Brain microvascular endothelial cell (primary cell): ENCODE measurements around the gene RAC3.

Source experiments
- DNase-seq: peaks from one replicate; pipeline ENCODE4 v3.0.0-alpha.2; 2020
- H3K27ac ChIP-seq: fragments of 250-450 bp; sonication (Bioruptor Pico); 2 replicates; pipeline ENCODE4 v1.5.1; 2020; ENCODE audit warnings: mild to moderate bottlenecking, moderate library complexity
- H3K27me3 ChIP-seq: fragments of 250-450 bp; sonication (Bioruptor Pico); replicated peaks from 2 replicates; pipeline ENCODE4 v1.5.1; 2020; ENCODE audit warnings: mild to moderate bottlenecking
- H3K36me3 ChIP-seq: fragments of 250-450 bp; sonication (Bioruptor Pico); replicated peaks from 2 replicates; pipeline ENCODE4 v1.5.1; 2020; ENCODE audit warnings: mild to moderate bottlenecking
- H3K4me3 ChIP-seq: 2 replicates; pipeline ENCODE4 v1.5.1; 2011; ENCODE audit warnings: low read depth, mild to moderate bottlenecking, control low read depth, low read length, moderate library complexity
- CTCF ChIP-seq: IDR thresholded peaks from 2 replicates; pipeline ENCODE4 v1.5.1; 2011; ENCODE audit warnings: low read depth, mild to moderate bottlenecking, moderate library complexity, low read length, control low read depth, inconsistent platforms; ENCODE audit errors: missing control alignments
- in situ Hi-C: cut with HindIII; loops from 2 replicates; pipeline ENCODE4 v1.10.0; 2017; ENCODE audit warnings: low sequenced_read_pairs, low pct_ligation_motif_present

The RAC3 gene

DNA sequence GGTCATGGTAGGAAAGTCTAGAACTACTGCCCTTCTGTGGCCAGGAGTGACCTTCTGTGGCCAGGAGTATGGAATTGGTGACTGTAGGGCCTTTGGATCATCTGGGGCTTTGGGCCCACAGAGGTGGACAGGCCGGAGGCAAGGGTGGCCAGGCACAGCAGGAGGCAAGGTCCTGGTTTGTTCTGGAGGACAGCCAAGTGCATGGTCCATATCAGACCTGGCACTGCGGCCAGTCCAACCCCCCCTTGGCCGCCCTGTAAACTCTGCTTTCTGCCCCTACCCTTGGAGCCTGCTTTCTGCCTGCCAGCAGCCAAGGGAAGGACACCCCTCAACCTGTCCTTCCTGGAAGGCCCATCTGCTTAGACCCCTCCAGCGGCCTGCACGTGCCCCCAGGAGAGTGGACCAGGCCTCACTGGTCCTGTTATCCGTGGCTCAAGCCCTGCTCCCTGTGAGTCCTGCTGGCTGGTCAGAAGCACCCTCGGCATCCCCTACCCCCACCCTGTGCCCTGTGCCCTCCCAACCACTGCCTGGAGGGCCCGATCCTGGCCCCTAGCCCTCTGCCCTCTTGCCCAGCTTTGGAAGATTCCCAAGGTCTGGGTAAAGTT, 8.3 kb downstream of the RAC3 start:
- no peak for TF ChIP-seq CTCF
- Histone ChIP-seq H3K27me3 (no peaks in the 10 kb centered on the region), H3K27ac (no peak overlapping the region), H3K36me3 (no peaks in the 10 kb centered on the region), H3K4me3 (no peak overlapping the region)
- in situ Hi-C loops: loop anchor here (10.0 kb wide), 1 partner anchor 65 kb away; the partner anchor contains the start of gene ASPSCR1
- DNase-seq: no peak

GRCh38 chr17:82041144-82041814, 9.8 kb downstream of the RAC3 start:
- Histone ChIP-seq H3K4me3 (no peak overlapping the region), H3K27me3 (no peaks in the 10 kb centered on the region), H3K27ac (no peak overlapping the region), H3K36me3 (no peaks in the 10 kb centered on the region)
- no peak for DNase-seq
- in situ Hi-C loops: no loop called here
- TF ChIP-seq CTCF: no peak

GRCh38 chr17:82042649-82043048, 11.2 kb downstream of the RAC3 start:
- Histone ChIP-seq H3K36me3 (peaks cover 8% of the 10 kb centered on the region), H3K4me3 (no peak overlapping the region), H3K27ac (no peak overlapping the region), H3K27me3 (no peaks in the 10 kb centered on the region)
- in situ Hi-C loops: no loop called here
- no peak for DNase-seq
- no peak for TF ChIP-seq CTCF

DNA sequence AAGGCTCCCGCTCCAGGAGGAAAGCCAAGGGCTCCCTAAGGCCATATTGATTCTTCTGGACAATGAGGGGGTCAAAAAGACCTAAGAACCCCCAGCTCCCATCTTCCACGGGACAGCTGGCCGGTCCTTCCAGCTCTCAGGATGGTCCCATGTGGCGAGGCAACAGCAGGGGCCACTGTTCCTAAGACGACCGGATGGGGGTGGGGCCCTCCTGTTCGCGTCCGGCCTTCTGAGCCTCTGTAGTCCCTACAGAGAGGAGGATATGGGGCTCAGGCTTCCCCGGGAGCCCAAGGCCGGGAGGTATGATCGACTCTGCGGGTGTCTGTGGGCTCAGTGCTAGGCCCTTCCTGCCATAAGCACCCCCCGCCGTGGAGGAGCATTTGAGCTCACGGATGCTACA, 12.0 kb downstream of the RAC3 start:
- TF ChIP-seq CTCF: no peak
- in situ Hi-C loops: no loop called here
- no peak for DNase-seq
- Histone ChIP-seq H3K27ac (no peak overlapping the region), H3K4me3 (no peak overlapping the region), H3K36me3 (peaks cover 8% of the 10 kb centered on the region), H3K27me3 (no peaks in the 10 kb centered on the region)

DNA sequence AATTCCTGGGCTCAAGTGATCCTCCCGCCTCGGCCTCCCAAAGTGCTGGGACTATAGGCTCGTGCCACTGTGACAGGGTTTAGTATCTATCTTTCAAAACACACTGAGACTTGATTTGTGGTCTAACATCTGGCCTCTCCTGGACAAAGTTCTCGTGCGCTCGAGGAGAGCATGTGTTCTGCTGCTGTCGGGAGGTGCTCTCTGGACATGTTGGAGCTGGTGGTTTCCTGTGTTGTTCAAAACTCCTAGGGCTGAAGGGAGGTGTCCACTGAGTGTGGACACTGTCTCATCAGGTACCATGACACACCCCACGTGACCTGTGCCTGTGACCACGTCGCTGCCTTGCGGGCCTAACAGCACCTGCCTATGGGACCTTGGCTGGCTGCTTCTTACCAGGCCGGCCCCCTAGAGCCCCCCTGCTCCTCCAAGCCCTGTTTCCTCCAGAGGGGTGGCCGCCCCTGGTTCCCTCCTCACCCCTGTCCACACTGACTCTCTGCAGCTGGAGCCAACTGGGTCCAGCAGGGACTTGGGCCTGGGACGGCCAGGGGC, 14.5 kb downstream of the RAC3 start:
- no peak for DNase-seq
- Histone ChIP-seq H3K4me3 (no peak overlapping the region), H3K27ac (no peak overlapping the region), H3K36me3 (peaks cover 8% of the 10 kb centered on the region), H3K27me3 (no peaks in the 10 kb centered on the region)
- no peak for TF ChIP-seq CTCF
- in situ Hi-C loops: no loop called here
